HEK293 (cell line): ENCODE data around the gene CRYBG1.
A peak's percentile ranks its signal among the peaks of the same experiment; 100 is the strongest.

Experiments used
- GLI2 ChIP-seq: fragments of 450-650 bp; formaldehyde crosslinking; IDR thresholded peaks from 2 replicates; pipeline ENCODE4; 2017; ENCODE audit warnings: missing biosample characterization, missing genetic modification characterization, low read depth, borderline replicate concordance
- KLF8 ChIP-seq: fragments of 450-650 bp; formaldehyde crosslinking; IDR thresholded peaks from 2 replicates; pipeline ENCODE4 v1.5.1; 2016; ENCODE audit warnings: missing biosample characterization, missing genetic modification characterization
- PRDM10 ChIP-seq: fragments of 450-650 bp; formaldehyde crosslinking; IDR thresholded peaks from 2 replicates; pipeline ENCODE4 v1.5.1; 2016; ENCODE audit warnings: missing biosample characterization, missing genetic modification characterization
- SCRT1 ChIP-seq: fragments of 450-650 bp; formaldehyde crosslinking; IDR thresholded peaks from 2 replicates; pipeline ENCODE4 v1.5.1; 2016; ENCODE audit warnings: missing biosample characterization, missing genetic modification characterization, borderline replicate concordance
- SP7 ChIP-seq: fragments of 450-650 bp; formaldehyde crosslinking; IDR thresholded peaks from 2 replicates; pipeline ENCODE4 v1.5.1; 2016; ENCODE audit warnings: missing biosample characterization, missing genetic modification characterization
- ZEB2 ChIP-seq: fragments of 450-650 bp; formaldehyde crosslinking; IDR thresholded peaks from 2 replicates; pipeline ENCODE4 v1.5.1; 2016; ENCODE audit warnings: missing biosample characterization, missing genetic modification characterization
- ZNF274 ChIP-seq, 2 experiments: fragments of 200-500 bp in 1 of 2; fragments of 450-650 bp in 1 of 2; sonication (Bioruptor generic) in 1 of 2; formaldehyde crosslinking in 1 of 2; IDR thresholded peaks; 2 replicates each; pipeline versions ENCODE4 v1.5.1 to v1.6.1; 2014 to 2016; ENCODE audit warnings: borderline replicate concordance in 1 of 2, inconsistent platforms in 1 of 2, low read length in 1 of 2, missing biosample characterization in 1 of 2, missing genetic modification characterization in 1 of 2
- ZNF302 ChIP-seq: fragments of 450-650 bp; formaldehyde crosslinking; IDR thresholded peaks from 2 replicates; pipeline ENCODE4 v1.5.1; 2016; ENCODE audit warnings: missing biosample characterization, missing genetic modification characterization, low read depth
- ZNF335 ChIP-seq: fragments of 450-650 bp; formaldehyde crosslinking; conservative IDR thresholded peaks from 2 replicates; pipeline ENCODE4 v1.5.1; 2016; ENCODE audit warnings: missing biosample characterization, missing genetic modification characterization
- ZNF366 ChIP-seq: fragments of 450-650 bp; formaldehyde crosslinking; conservative IDR thresholded peaks from 2 replicates; pipeline ENCODE4 v1.5.1; 2016; ENCODE audit warnings: missing biosample characterization, missing genetic modification characterization
- ZNF473 ChIP-seq: fragments of 450-650 bp; formaldehyde crosslinking; IDR thresholded peaks from 2 replicates; pipeline ENCODE4 v1.5.1; 2017; ENCODE audit warnings: missing biosample characterization, missing genetic modification characterization
- ZNF501 ChIP-seq: fragments of 450-650 bp; formaldehyde crosslinking; IDR thresholded peaks from 2 replicates; pipeline ENCODE4 v1.5.1; 2016; ENCODE audit warnings: missing biosample characterization, missing genetic modification characterization
- ZNF513 ChIP-seq: fragments of 450-650 bp; IDR thresholded peaks from 2 replicates; pipeline ENCODE4 v1.5.1; 2018; ENCODE audit warnings: missing biosample characterization, missing genetic modification characterization
- ZNF529 ChIP-seq: fragments of 450-650 bp; formaldehyde crosslinking; IDR thresholded peaks from 2 replicates; pipeline ENCODE4 v1.5.1; 2017; ENCODE audit warnings: missing genetic modification characterization, missing biosample characterization; ENCODE audit not compliant: insufficient replicate concordance
- ZNF645 ChIP-seq: fragments of 450-650 bp; formaldehyde crosslinking; IDR thresholded peaks from 2 replicates; pipeline ENCODE4; 2016; ENCODE audit warnings: missing biosample characterization, missing genetic modification characterization
- ZNF692 ChIP-seq: fragments of 450-650 bp; formaldehyde crosslinking; IDR thresholded peaks from 2 replicates; pipeline ENCODE4 v1.5.1; 2016; ENCODE audit warnings: missing biosample characterization, missing genetic modification characterization
- ZNF76 ChIP-seq: fragments of 450-650 bp; formaldehyde crosslinking; IDR thresholded peaks from 2 replicates; pipeline ENCODE4; 2016; ENCODE audit warnings: low read depth, missing biosample characterization, missing genetic modification characterization, borderline replicate concordance
- ZNF792 ChIP-seq: fragments of 450-650 bp; formaldehyde crosslinking; IDR thresholded peaks from 2 replicates; pipeline ENCODE4 v1.5.1; 2016; ENCODE audit warnings: missing biosample characterization, missing genetic modification characterization
- ZNF830 ChIP-seq: fragments of 450-650 bp; IDR thresholded peaks from 2 replicates; pipeline ENCODE4 v1.5.0; 2018; ENCODE audit warnings: missing biosample characterization, missing genetic modification characterization, low read depth, mild to moderate bottlenecking, moderate library complexity
- TF ChIP-seq, protein P1 (sequence below): fragments of 450-650 bp; formaldehyde crosslinking; IDR thresholded peaks from 2 replicates; pipeline ENCODE4 v1.5.1; 2017; ENCODE audit warnings: missing biosample characterization, mild to moderate bottlenecking, missing genetic modification characterization, moderate library complexity
- TF ChIP-seq, protein P2 (sequence below): fragments of 450-650 bp; formaldehyde crosslinking; IDR thresholded peaks from 2 replicates; pipeline ENCODE4 v1.5.1; 2017; ENCODE audit warnings: missing biosample characterization, missing genetic modification characterization
- TF ChIP-seq, protein P3 (sequence below): fragments of 450-650 bp; formaldehyde crosslinking; IDR thresholded peaks from 2 replicates; pipeline ENCODE4 v1.5.1; 2017; ENCODE audit warnings: missing biosample characterization, missing genetic modification characterization

Gene CRYBG1

GRCh38 chr6:106325336-106326178 is 35.0 kb upstream of the CRYBG1 start, which contains the start of gene ATG5 (continued):
- TF ChIP-seq ZEB2 (peak; percentile 96), ZNF76 (tag by site-specific recombination) (peak; percentile 74; the same call in 1 of the 2 replicates), ZNF501 (tag by site-specific recombination) (peak; percentile 90), SP7 (tag by site-specific recombination) (peak; percentile 88), SCRT1 (tag by site-specific recombination) (peak; percentile 69), PRDM10 (tag by site-specific recombination) (peak; percentile 95), ZNF274 (IDR thresholded peaks at IDR 0.05; ENCODE audit: low read length) (no peak), ZNF274 (tag by site-specific recombination; IDR thresholded peaks at IDR 0.05; ENCODE audit: borderline replicate concordance) (no peak), ZNF335 (peak; percentile 96), ZNF302 (0 out of 2 replicates have a peak, but pooled peaks have one; percentile 5), ZNF513 (tag by site-specific recombination) (no peak), GLI2 (tag by site-specific recombination) (no peak), ZNF366 (tag by site-specific recombination) (peak; percentile 70), ZNF830 (tag by site-specific recombination) (no peak), ZNF529 (tag by site-specific recombination) (no peak), ZNF473 (no peak), ZNF792 (peak; percentile 46; the same call in 1 of the 2 replicates), KLF8 (tag by site-specific recombination) (peak; percentile 93), ZNF645 (tag by site-specific recombination) (no peak), ZNF692 (tag by site-specific recombination) (peak; percentile 90)
- TF ChIP-seq, protein P1, sequence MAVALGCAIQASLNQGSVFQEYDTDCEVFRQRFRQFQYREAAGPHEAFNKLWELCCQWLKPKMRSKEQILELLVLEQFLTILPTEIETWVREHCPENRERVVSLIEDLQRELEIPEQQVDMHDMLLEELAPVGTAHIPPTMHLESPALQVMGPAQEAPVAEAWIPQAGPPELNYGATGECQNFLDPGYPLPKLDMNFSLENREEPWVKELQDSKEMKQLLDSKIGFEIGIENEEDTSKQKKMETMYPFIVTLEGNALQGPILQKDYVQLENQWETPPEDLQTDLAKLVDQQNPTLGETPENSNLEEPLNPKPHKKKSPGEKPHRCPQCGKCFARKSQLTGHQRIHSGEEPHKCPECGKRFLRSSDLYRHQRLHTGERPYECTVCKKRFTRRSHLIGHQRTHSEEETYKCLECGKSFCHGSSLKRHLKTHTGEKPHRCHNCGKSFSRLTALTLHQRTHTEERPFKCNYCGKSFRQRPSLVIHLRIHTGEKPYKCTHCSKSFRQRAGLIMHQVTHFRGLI (tag by site-specific recombination) = peak; percentile 73
- TF ChIP-seq, protein P2, sequence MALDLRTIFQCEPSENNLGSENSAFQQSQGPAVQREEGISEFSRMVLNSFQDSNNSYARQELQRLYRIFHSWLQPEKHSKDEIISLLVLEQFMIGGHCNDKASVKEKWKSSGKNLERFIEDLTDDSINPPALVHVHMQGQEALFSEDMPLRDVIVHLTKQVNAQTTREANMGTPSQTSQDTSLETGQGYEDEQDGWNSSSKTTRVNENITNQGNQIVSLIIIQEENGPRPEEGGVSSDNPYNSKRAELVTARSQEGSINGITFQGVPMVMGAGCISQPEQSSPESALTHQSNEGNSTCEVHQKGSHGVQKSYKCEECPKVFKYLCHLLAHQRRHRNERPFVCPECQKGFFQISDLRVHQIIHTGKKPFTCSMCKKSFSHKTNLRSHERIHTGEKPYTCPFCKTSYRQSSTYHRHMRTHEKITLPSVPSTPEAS = 0 out of 2 replicates have a peak, but pooled peaks have one; percentile 44
- TF ChIP-seq, protein P3, sequence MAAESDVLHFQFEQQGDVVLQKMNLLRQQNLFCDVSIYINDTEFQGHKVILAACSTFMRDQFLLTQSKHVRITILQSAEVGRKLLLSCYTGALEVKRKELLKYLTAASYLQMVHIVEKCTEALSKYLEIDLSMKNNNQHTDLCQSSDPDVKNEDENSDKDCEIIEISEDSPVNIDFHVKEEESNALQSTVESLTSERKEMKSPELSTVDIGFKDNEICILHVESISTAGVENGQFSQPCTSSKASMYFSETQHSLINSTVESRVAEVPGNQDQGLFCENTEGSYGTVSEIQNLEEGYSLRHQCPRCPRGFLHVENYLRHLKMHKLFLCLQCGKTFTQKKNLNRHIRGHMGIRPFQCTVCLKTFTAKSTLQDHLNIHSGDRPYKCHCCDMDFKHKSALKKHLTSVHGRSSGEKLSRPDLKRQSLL (tag by site-specific recombination) = no peak
